SHP77 treated with DMSO at 0.1 percent for 48 hours (cell line): ENCODE data around the gene KDM4B.

Experiments
- DNase-seq: peaks from one replicate; lab custom pipeline; 2025; lab: John Stamatoyannopoulos, UW

Gene KDM4B

GRCh38 chr19:5091018-5091683 lies 122.2 kb downstream of the KDM4B start:
- DNase-seq = no peak

- no peak for DNase-seq
Measured at GRCh38 chr19:5091684-5092480, 123.0 kb downstream of the KDM4B start.

- DNase-seq = no peak
Measured at GRCh38 chr19:5092481-5092843, 123.5 kb downstream of the KDM4B start.

- DNase-seq = peak; percentile 25
Measured at GRCh38 chr19:5093297-5093928, 124.5 kb downstream of the KDM4B start.

- DNase-seq = peak; percentile 74
Measured at GRCh38 chr19:5093948-5094718, 125.2 kb downstream of the KDM4B start.

- DNase-seq = no peak
Measured at GRCh38 chr19:5094768-5095567, 126.1 kb downstream of the KDM4B start.

GRCh38 chr19:5095568-5095850 lies 126.6 kb downstream of the KDM4B start:
- DNase-seq = no peak

GRCh38 chr19:5096536-5096935 lies 127.6 kb downstream of the KDM4B start:
- no peak for DNase-seq

- DNase-seq = no peak
Measured at GRCh38 chr19:5097331-5097930, 128.5 kb downstream of the KDM4B start.

- DNase-seq = no peak
Measured at GRCh38 chr19:5097959-5098623, 129.2 kb downstream of the KDM4B start.

- DNase-seq = no peak
Measured at GRCh38 chr19:5098646-5099045, 129.7 kb downstream of the KDM4B start.

- DNase-seq = no peak
Measured at GRCh38 chr19:5099701-5100221, 130.8 kb downstream of the KDM4B start.

GRCh38 chr19:5101871-5102270 lies 133.0 kb downstream of the KDM4B start:
- DNase-seq = no peak

- DNase-seq = peak; percentile 19
Measured at GRCh38 chr19:5102520-5102919, 133.6 kb downstream of the KDM4B start.

- DNase-seq = peak; percentile 58
Measured at GRCh38 chr19:5103061-5103701, 134.3 kb downstream of the KDM4B start.

GRCh38 chr19:5103812-5104410 lies 135.0 kb downstream of the KDM4B start:
- DNase-seq = peak; percentile 23

GRCh38 chr19:5104871-5105351 lies 136.0 kb downstream of the KDM4B start:
- peak; percentile 3 for DNase-seq

- no peak for DNase-seq
Measured at GRCh38 chr19:5106191-5106726, 137.3 kb downstream of the KDM4B start.

- no peak for DNase-seq
Measured at GRCh38 chr19:5106971-5107370, 138.1 kb downstream of the KDM4B start.
